ENCODE results near the gene PHRF1.

- TF ChIP-seq, protein P1, sequence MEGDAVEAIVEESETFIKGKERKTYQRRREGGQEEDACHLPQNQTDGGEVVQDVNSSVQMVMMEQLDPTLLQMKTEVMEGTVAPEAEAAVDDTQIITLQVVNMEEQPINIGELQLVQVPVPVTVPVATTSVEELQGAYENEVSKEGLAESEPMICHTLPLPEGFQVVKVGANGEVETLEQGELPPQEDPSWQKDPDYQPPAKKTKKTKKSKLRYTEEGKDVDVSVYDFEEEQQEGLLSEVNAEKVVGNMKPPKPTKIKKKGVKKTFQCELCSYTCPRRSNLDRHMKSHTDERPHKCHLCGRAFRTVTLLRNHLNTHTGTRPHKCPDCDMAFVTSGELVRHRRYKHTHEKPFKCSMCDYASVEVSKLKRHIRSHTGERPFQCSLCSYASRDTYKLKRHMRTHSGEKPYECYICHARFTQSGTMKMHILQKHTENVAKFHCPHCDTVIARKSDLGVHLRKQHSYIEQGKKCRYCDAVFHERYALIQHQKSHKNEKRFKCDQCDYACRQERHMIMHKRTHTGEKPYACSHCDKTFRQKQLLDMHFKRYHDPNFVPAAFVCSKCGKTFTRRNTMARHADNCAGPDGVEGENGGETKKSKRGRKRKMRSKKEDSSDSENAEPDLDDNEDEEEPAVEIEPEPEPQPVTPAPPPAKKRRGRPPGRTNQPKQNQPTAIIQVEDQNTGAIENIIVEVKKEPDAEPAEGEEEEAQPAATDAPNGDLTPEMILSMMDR (IDR thresholded peaks at IDR 0.05): no peak
- TF ChIP-seq POLR2A (IDR thresholded peaks at IDR 0.05): no peak
Observed at GRCh38 chr11:529728-530411, 46.4 kb upstream of the PHRF1 start.
